ENCODE results near the gene SEC16A.

The SEC16A gene

GRCh38 chr9:136504512-136505348 lies 21.9 kb upstream of the SEC16A start:
- no peak for DNase-seq (ENCODE audit: low spot score)
- no peak for TF ChIP-seq CTCF (IDR thresholded peaks at IDR 0.05; ENCODE audit: extremely low read depth, missing control alignments)

GRCh38 chr9:136502940-136503550 lies 20.2 kb upstream of the SEC16A start:
- DNase-seq (ENCODE audit: low spot score) = no peak
- TF ChIP-seq CTCF (IDR thresholded peaks at IDR 0.05; ENCODE audit: extremely low read depth, missing control alignments) = no peak

- DNase-seq (ENCODE audit: low spot score) = no peak
- no peak for TF ChIP-seq CTCF (IDR thresholded peaks at IDR 0.05; ENCODE audit: extremely low read depth, missing control alignments)
Observed at GRCh38 chr9:136502196-136502595, 19.4 kb upstream of the SEC16A start.

GRCh38 chr9:136501686-136502085 lies 18.8 kb upstream of the SEC16A start:
- no peak for DNase-seq (ENCODE audit: low spot score)
- no peak for TF ChIP-seq CTCF (IDR thresholded peaks at IDR 0.05; ENCODE audit: extremely low read depth, missing control alignments)

GRCh38 chr9:136499935-136500910 lies 17.4 kb upstream of the SEC16A start:
- DNase-seq (ENCODE audit: low spot score) = no peak
- TF ChIP-seq CTCF (IDR thresholded peaks at IDR 0.05; ENCODE audit: extremely low read depth, missing control alignments) = no peak

GRCh38 chr9:136499071-136499934 lies 16.5 kb upstream of the SEC16A start:
- no peak for DNase-seq (ENCODE audit: low spot score)
- no peak for TF ChIP-seq CTCF (IDR thresholded peaks at IDR 0.05; ENCODE audit: extremely low read depth, missing control alignments)

Measured in GM20000 (cell line).